Endothelial cell of umbilical vein (primary cell): ENCODE measurements around the gene ACTR10.
"Not testable (repeated sequence)": the region's sequence is repeated elsewhere in the genome, so short reads cannot be mapped to it uniquely, and the experiment has no call there.

Source experiments
- EZH2 ChIP-seq: IDR thresholded peaks from 2 replicates; pipeline ENCODE4 v1.6.1; 2012; ENCODE audit warnings: borderline replicate concordance, low read depth, mild to moderate bottlenecking, moderate library complexity, low read length, inconsistent platforms; ENCODE audit not compliant: severe bottlenecking
- FOS ChIP-seq: IDR thresholded peaks from 2 replicates; pipeline ENCODE4 v1.6.1; 2011; ENCODE audit warnings: mild to moderate bottlenecking, low read length, moderate library complexity, borderline replicate concordance; ENCODE audit not compliant: insufficient read depth
- GATA2 ChIP-seq: IDR thresholded peaks from 2 replicates; pipeline ENCODE4 v1.7.0; 2011; ENCODE audit warnings: low read depth, mild to moderate bottlenecking, moderate library complexity, mixed read lengths, low read length; ENCODE audit not compliant: insufficient read length, insufficient read depth
- JUN ChIP-seq: IDR thresholded peaks from 2 replicates; pipeline ENCODE4 v1.6.1; 2011; ENCODE audit warnings: borderline replicate concordance, low read depth; ENCODE audit not compliant: insufficient read length, insufficient read depth
- MYC ChIP-seq: IDR thresholded peaks from one replicate; pipeline ENCODE4 v1.6.1; 2011; ENCODE audit warnings: mild to moderate bottlenecking, low read depth, low read length
- POLR2A ChIP-seq: IDR thresholded peaks from 2 replicates; pipeline ENCODE4 v1.6.1; 2012; ENCODE audit warnings: low read depth, mild to moderate bottlenecking, control low read depth, low read length
- POLR2AphosphoS5 ChIP-seq: IDR thresholded peaks from 2 replicates; pipeline ENCODE4 v1.6.1; 2012; ENCODE audit warnings: low read depth, mild to moderate bottlenecking, control low read depth, low read length, moderate library complexity; ENCODE audit not compliant: insufficient read depth
- TF ChIP-seq, protein P1 (sequence below), 2 donors: IDR thresholded peaks; 1 replicate in 1 of 2; 2 replicates in 1 of 2; pipeline ENCODE4 v1.5.1; 2011; ENCODE audit warnings: low read length in 2 of 2, mild to moderate bottlenecking in 2 of 2, moderate library complexity in 2 of 2, control low read depth in 1 of 2, inconsistent platforms in 1 of 2, low read depth in 1 of 2; ENCODE audit not compliant: insufficient read depth in 1 of 2; ENCODE audit errors: extremely low read depth in 1 of 2
- TF ChIP-seq, protein P2 (sequence below): IDR thresholded peaks from 2 replicates; pipeline ENCODE4 v1.6.1; 2011; ENCODE audit not compliant: insufficient read depth, insufficient read length

DNA sequence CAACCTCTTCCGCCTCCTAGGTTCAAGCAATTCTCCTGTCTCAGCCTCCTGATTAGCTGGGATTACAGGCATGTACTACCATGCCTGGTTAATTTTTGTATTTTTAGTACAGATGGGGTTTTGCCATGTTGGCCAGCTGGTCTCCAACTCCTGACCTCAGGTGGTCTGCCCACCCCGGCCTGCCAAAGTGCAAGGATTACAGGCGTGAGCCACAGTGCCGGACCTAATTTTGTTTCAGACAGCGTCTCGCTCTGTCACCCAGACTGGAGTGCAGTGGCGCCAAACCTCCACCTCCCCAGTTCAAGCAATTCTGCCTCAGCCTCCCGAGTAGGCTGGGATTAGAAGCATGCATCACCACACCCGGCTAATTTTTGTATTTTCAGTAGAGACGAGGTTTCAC is 62.1 kb downstream of the ACTR10 start:
- TF ChIP-seq, protein P1, sequence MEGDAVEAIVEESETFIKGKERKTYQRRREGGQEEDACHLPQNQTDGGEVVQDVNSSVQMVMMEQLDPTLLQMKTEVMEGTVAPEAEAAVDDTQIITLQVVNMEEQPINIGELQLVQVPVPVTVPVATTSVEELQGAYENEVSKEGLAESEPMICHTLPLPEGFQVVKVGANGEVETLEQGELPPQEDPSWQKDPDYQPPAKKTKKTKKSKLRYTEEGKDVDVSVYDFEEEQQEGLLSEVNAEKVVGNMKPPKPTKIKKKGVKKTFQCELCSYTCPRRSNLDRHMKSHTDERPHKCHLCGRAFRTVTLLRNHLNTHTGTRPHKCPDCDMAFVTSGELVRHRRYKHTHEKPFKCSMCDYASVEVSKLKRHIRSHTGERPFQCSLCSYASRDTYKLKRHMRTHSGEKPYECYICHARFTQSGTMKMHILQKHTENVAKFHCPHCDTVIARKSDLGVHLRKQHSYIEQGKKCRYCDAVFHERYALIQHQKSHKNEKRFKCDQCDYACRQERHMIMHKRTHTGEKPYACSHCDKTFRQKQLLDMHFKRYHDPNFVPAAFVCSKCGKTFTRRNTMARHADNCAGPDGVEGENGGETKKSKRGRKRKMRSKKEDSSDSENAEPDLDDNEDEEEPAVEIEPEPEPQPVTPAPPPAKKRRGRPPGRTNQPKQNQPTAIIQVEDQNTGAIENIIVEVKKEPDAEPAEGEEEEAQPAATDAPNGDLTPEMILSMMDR (IDR thresholded peaks at IDR 0.05; ENCODE audit: extremely low read depth in 1 of 2, insufficient read depth in 1 of 2, low read depth in 1 of 2, low read length in 2 of 2) = not testable (repeated sequence)
- TF ChIP-seq POLR2AphosphoS5, POLR2A, EZH2, MYC, GATA2, JUN, FOS: not testable (repeated sequence)
- TF ChIP-seq, protein P2, sequence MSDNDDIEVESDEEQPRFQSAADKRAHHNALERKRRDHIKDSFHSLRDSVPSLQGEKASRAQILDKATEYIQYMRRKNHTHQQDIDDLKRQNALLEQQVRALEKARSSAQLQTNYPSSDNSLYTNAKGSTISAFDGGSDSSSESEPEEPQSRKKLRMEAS = not testable (repeated sequence)
